CD14-positive monocyte (primary cell): ENCODE data around the gene TFAP2E. TPM values are rescaled to one million over a fixed set of nuclear protein-coding genes. Genes with fewer than 3 reads are reported as not detected.

ENCODE experiments used
- DNase-seq, 3 donors: peaks; one replicate each; pipeline ENCODE4 v3.0.0-alpha.2; 2011 to 2022
- H2AFZ ChIP-seq: 2 replicates; pipeline ENCODE4 v1.6.0; 2012; ENCODE audit warnings: mild to moderate bottlenecking, low read depth, low read length, inconsistent platforms; ENCODE audit not compliant: insufficient read depth, poor library complexity, severe bottlenecking
- H3K27ac ChIP-seq, 2 donors: 1 replicate in 1 of 2; 2 replicates in 1 of 2; pipeline ENCODE4 v1.5.1; 2012 to 2013; ENCODE audit warnings: low read length in 2 of 2, control low read depth in 1 of 2, inconsistent platforms in 1 of 2, low read depth in 1 of 2, mild to moderate bottlenecking in 1 of 2
- H3K27me3 ChIP-seq, 2 donors: one replicate each; pipeline versions ENCODE4 v1.6.0 to v1.6.1; 2011 to 2013; ENCODE audit warnings: low read length in 2 of 2; ENCODE audit not compliant: control insufficient read depth in 2 of 2, insufficient read depth in 2 of 2
- H3K36me3 ChIP-seq, 2 donors: replicated peaks in 1 of 2; 1 replicate in 1 of 2; 2 replicates in 1 of 2; pipeline versions ENCODE4 v1.5.1 to v1.6.1; 2012 to 2013; ENCODE audit warnings: low read length in 2 of 2, control low read depth in 1 of 2, inconsistent platforms in 1 of 2, mild to moderate bottlenecking in 1 of 2; ENCODE audit not compliant: insufficient read depth in 2 of 2, control insufficient read depth in 1 of 2
- H3K4me1 ChIP-seq, 2 donors: 1 replicate in 1 of 2; 2 replicates in 1 of 2; pipeline versions ENCODE4 v1.5.1 to v1.6.1; 2012 to 2013; ENCODE audit warnings: low read length in 2 of 2, control low read depth in 1 of 2, inconsistent platforms in 1 of 2, mild to moderate bottlenecking in 1 of 2, moderate library complexity in 1 of 2; ENCODE audit not compliant: insufficient read depth in 2 of 2, control insufficient read depth in 1 of 2
- H3K4me2 ChIP-seq: replicated peaks from 2 replicates; pipeline ENCODE3; 2012; ENCODE audit warnings: low read length, moderate library complexity, mild to moderate bottlenecking; ENCODE audit not compliant: poor library complexity, severe bottlenecking; ENCODE audit errors: extremely low read depth
- H3K4me3 ChIP-seq, 3 experiments: fragments of 200-600 bp in 1 of 3; sonication (generic) in 1 of 3; replicated peaks in 1 of 3; 1 replicate in 2 of 3; 2 replicates in 1 of 3; pipeline ENCODE4 v1.5.1; 2011 to 2013; ENCODE audit warnings: low read length in 3 of 3, mild to moderate bottlenecking in 3 of 3, control low read depth in 2 of 3, low read depth in 2 of 3, inconsistent platforms in 1 of 3, moderate library complexity in 1 of 3
- H3K79me2 ChIP-seq: 2 replicates; pipeline ENCODE4 v1.6.0; 2012; ENCODE audit warnings: mild to moderate bottlenecking, control low read depth, inconsistent platforms, low read length, moderate library complexity; ENCODE audit not compliant: insufficient read depth
- H3K9ac ChIP-seq: 2 replicates; pipeline ENCODE4 v1.6.0; 2017; ENCODE audit warnings: low read length, mild to moderate bottlenecking; ENCODE audit not compliant: insufficient read depth, poor library complexity, severe bottlenecking
- H3K9me3 ChIP-seq, 2 donors: replicated peaks in 1 of 2; 1 replicate in 1 of 2; 2 replicates in 1 of 2; pipeline versions ENCODE4 v1.5.1 to v1.6.1; 2012 to 2013; ENCODE audit warnings: low read length in 2 of 2, control low read depth in 1 of 2; ENCODE audit not compliant: control insufficient read depth in 1 of 2, insufficient read depth in 1 of 2
- H4K20me1 ChIP-seq: 2 replicates; pipeline ENCODE4 v1.6.0; 2012; ENCODE audit warnings: mild to moderate bottlenecking, low read length, control low read depth, moderate library complexity; ENCODE audit not compliant: insufficient read depth
- H3K27ac Mint-ChIP-seq, 7 donors: one replicate each; pipeline ENCODE4 v1.8.0; 2020; ENCODE audit warnings: mild to moderate bottlenecking in 7 of 7, mixed read lengths in 7 of 7, moderate library complexity in 6 of 7, inconsistent platforms in 2 of 7
- H3K27me3 Mint-ChIP-seq, 3 donors: one replicate each; pipeline ENCODE4 v1.8.0; 2021 to 2022; ENCODE audit warnings: low read depth in 3 of 3, mild to moderate bottlenecking in 3 of 3, mixed read lengths in 3 of 3, moderate library complexity in 3 of 3, inconsistent platforms in 1 of 3
- H3K36me3 Mint-ChIP-seq, 2 donors: one replicate each; pipeline ENCODE4 v1.8.0; 2020; ENCODE audit warnings: mixed read lengths in 2 of 2, inconsistent platforms in 1 of 2, mild to moderate bottlenecking in 1 of 2
- H3K4me1 Mint-ChIP-seq: one replicate; pipeline ENCODE4 v1.8.0; 2020; ENCODE audit warnings: mild to moderate bottlenecking, mixed read lengths
- H3K4me3 Mint-ChIP-seq, 2 donors: one replicate each; pipeline ENCODE4 v1.8.0; 2020; ENCODE audit warnings: mild to moderate bottlenecking in 2 of 2, mixed read lengths in 2 of 2, moderate library complexity in 1 of 2
- H3K9me3 Mint-ChIP-seq, 7 donors: one replicate each; pipeline ENCODE4 v1.8.0; 2020 to 2022; ENCODE audit warnings: mixed read lengths in 7 of 7, mild to moderate bottlenecking in 6 of 7, moderate library complexity in 6 of 7, inconsistent platforms in 2 of 7
- CTCF ChIP-seq: fragments of 200-600 bp; IDR thresholded peaks from one replicate; pipeline ENCODE4 v1.8.0; 2022; ENCODE audit warnings: antibody characterized with exemption, mild to moderate bottlenecking
- WGBS: methylation state at CpG from one replicate; pipeline ENCODE4 v1.1.5; 2013; ENCODE audit warnings: missing lambda C conversion rate; ENCODE audit not compliant: insufficient coverage; 5-methylcytosine and 5-hydroxymethylcytosine counted together
- intact Hi-C, 2 donors: fragments of 100-400 bp; cut with micrococcal nuclease; formaldehyde crosslinking; loops; one replicate each; pipeline versions ENCODE4 v1.15.0 to v1.15.1; 2023
- polyA plus RNA-seq, 3 donors: library from polyadenylated mRNA; depleted of rRNA in 1 of 3; unstranded in 2 of 3; stranded (reverse) in 1 of 3; fragments of 300-500 nt in 2 of 3; fragments of >200 nt in 1 of 3; fragmentation: Illumina TruSeq in 2 of 3; gene quantifications; 1 replicate in 2 of 3; 2 replicates in 1 of 3; pipeline ENCODE4 v1.2.3, GENCODE V29; 2012 to 2021

TFAP2E gene
- polyA plus RNA-seq, 3 donors = 0.77 to 4.5 (median 1.5) TPM

GRCh38 chr1:35644204-35644603 lies 71.1 kb downstream of the TFAP2E start:
- Histone ChIP-seq H3K4me1 (peaks cover 14 to 16% of the 10 kb centered on the region in 2 donors), H3K27ac (no peak overlapping the region), H4K20me1 (no peaks in the 10 kb centered on the region), H3K9me3 (no peaks in the 10 kb centered on the region), H3K4me2 (no peak overlapping the region), H3K36me3 (no peaks in the 10 kb centered on the region), H3K9ac (no peak overlapping the region), H3K27me3 (peaks cover 14 to 15% of the 10 kb centered on the region in 2 donors), H3K79me2 (peaks cover 26% of the 10 kb centered on the region), H3K4me3 (no peak overlapping the region), H2AFZ (no peak overlapping the region)
- no peak overlapping the region for H3K4me3 Mint-ChIP-seq
- peaks cover 0 to 2% (median 0%) of the 10 kb centered on the region in 7 donors for H3K9me3 Mint-ChIP-seq
- no peak for DNase-seq
- peaks cover 19% of the 10 kb centered on the region for H3K4me1 Mint-ChIP-seq
- no CpG with 5 or more reads among the region's 2 CpGs for WGBS
- peak overlapping the region in 1 of 7 donors; percentile 23 for H3K27ac Mint-ChIP-seq
- peaks cover 15 to 44% (median 21%) of the 10 kb centered on the region in 3 donors for H3K27me3 Mint-ChIP-seq
- TF ChIP-seq CTCF = no peak
- no peaks in the 10 kb centered on the region for H3K36me3 Mint-ChIP-seq
- intact Hi-C loops = loop anchor here in 1 of 2 donors (10.0 kb wide), 1 partner anchor 69 kb away; the partner anchor contains the start of gene TFAP2E

Other genes with a start within 250 kb of the TFAP2E start
- 10 to 100 TPM; 20.6 to 75.3 (median 28.6) TPM for gene KIAA0319L, start 15.9 kb upstream of the TFAP2E start, polyA plus RNA-seq
- gene NCDN, start 15.5 kb upstream of the TFAP2E start, polyA plus RNA-seq = 1 to 10 TPM; 5.0 to 7.9 (median 7.0) TPM
- 10 to 100 TPM; 27.9 to 84.1 (median 78.6) TPM for gene PSMB2, start 68.2 kb downstream of the TFAP2E start, polyA plus RNA-seq
- 10 to 100 TPM in 1 of 3 donors, 1 to 10 TPM in 2; 7.7 to 12.3 (median 8.9) TPM for gene C1orf216, start 145.6 kb downstream of the TFAP2E start, polyA plus RNA-seq
- under 1 TPM in 2 of 3 donors, not detected in 1; 0.13 to 0.24 TPM for gene CLSPN, start 196.7 kb downstream of the TFAP2E start, polyA plus RNA-seq
- gene AGO4, start 234.7 kb downstream of the TFAP2E start, polyA plus RNA-seq = 10 to 100 TPM; 20.0 to 46.9 (median 24.0) TPM